K562 (cell line): ENCODE measurements around the gene FAM177B.
A peak's percentile ranks its signal among the peaks of the same experiment; 100 is the strongest.

Source experiments
- FOS ChIP-seq: IDR thresholded peaks from 3 replicates; pipeline ENCODE4 v1.6.1; 2011; ENCODE audit not compliant: insufficient read length; ENCODE audit errors: extremely low read depth
- MAFG ChIP-seq: fragments of 450-650 bp; conservative IDR thresholded peaks from 2 replicates; pipeline ENCODE4 v1.6.1; 2016; ENCODE audit warnings: missing genetic modification characterization, missing compliant biosample characterization
- NCOA4 ChIP-seq: fragments of 450-650 bp; IDR thresholded peaks from 2 replicates; pipeline ENCODE4 v1.6.1; 2018; ENCODE audit warnings: mild to moderate bottlenecking; ENCODE audit not compliant: partially characterized antibody
- POLR2AphosphoS5 ChIP-seq: IDR thresholded peaks from 2 replicates; pipeline ENCODE4 v1.6.1; 2011; ENCODE audit warnings: mild to moderate bottlenecking, low read depth, low read length, moderate library complexity; ENCODE audit not compliant: control insufficient read depth, insufficient read depth
- SMAD1 ChIP-seq: fragments of 150-350 bp; IDR thresholded peaks from 2 replicates; pipeline ENCODE4 v1.6.1; 2014; ENCODE audit warnings: low read length, low read depth; ENCODE audit not compliant: partially characterized antibody
- TEAD2 ChIP-seq: fragments of 450-650 bp; IDR thresholded peaks from 2 replicates; pipeline ENCODE4 v1.6.1; 2016; ENCODE audit warnings: missing genetic modification characterization, control low read depth, missing compliant biosample characterization
- ZNF354B ChIP-seq: fragments of 250-450 bp; sonication (Bioruptor Pico); IDR thresholded peaks from 2 replicates; pipeline ENCODE4 v1.4.0; 2020

DNA sequence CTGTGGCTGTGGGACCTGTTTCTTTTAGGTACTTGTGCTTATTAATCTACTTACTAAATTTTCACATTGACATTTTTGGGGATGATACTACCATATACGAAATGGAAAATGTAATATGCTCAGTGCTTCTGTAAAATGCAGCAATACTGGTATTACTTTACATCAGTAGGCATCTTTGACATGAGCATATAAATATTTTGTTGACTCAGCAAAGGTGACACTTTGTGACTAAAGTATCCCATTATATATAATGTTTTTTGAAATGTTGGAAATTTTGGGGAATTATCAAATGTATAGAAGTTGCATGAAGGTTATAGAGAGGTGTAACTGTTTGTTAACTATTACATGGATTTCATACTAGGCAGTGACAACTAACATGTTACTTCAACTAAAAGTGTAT is 2.3 kb upstream of the FAM177B start:
- no peak for TF ChIP-seq TEAD2 (tag)
- TF ChIP-seq POLR2AphosphoS5: no peak
- TF ChIP-seq ZNF354B (CRISPR knock-in tag): no peak
- TF ChIP-seq NCOA4: no peak
- TF ChIP-seq SMAD1: no peak
- TF ChIP-seq FOS: no peak
- peak; percentile 82 for TF ChIP-seq MAFG (tag)
